IMR-90 (cell line): Measurements from ENCODE around the gene ZNRF3. TPM values are rescaled to one million over a fixed set of nuclear protein-coding genes. Genes with fewer than 3 reads are reported as not detected.

Experiments
- ATAC-seq: fragments of 200-7000 bp; cut with Tn5 transposase; 2 replicates; pipeline ENCODE4 v1.9.1; 2020; ENCODE audit warnings: low read depth, mild to moderate bottlenecking, moderate library complexity
- BruUV-seq: library from RNA; stranded (reverse); fragments of 400-500 nt; replicated peaks from 2 replicates; lab custom pipeline; 2021; lab: Mats Ljungman, UMichigan
- CTCF ChIA-PET: fragments of 300-600 bp; formaldehyde crosslinking; extraction: SDS; loops from one replicate; lab custom pipeline; 2021; ENCODE audit warnings: antibody characterized with exemption; lab: Yijun Ruan, JAX
- POLR2A ChIA-PET: fragments of 300-600 bp; sonication (Branson Sonifier 250); formaldehyde crosslinking; loops from one replicate; lab custom pipeline; 2022; ENCODE audit warnings: antibody characterized with exemption; ENCODE audit not compliant: unreplicated experiment; lab: Charles Lee
- DNase-seq: peaks from one replicate; pipeline ENCODE4 v3.0.0; 2013
- H2AFZ ChIP-seq: replicated peaks from 2 replicates; pipeline ENCODE3; 2013; ENCODE audit warnings: low read length, mild to moderate bottlenecking; ENCODE audit not compliant: poor library complexity
- H2AK5ac ChIP-seq: 2 replicates; pipeline ENCODE4 v1.6.1; 2013; ENCODE audit warnings: low read depth, low read length, inconsistent platforms
- H2AK9ac ChIP-seq: replicated peaks from 2 replicates; pipeline ENCODE3; 2013; ENCODE audit warnings: mild to moderate bottlenecking, low read depth, low read length, moderate library complexity; ENCODE audit not compliant: poor library complexity
- H2BK120ac ChIP-seq: 2 replicates; pipeline ENCODE4 v1.6.1; 2013; ENCODE audit warnings: low read depth, low read length, inconsistent platforms
- H2BK15ac ChIP-seq: 3 replicates; pipeline ENCODE4 v1.6.1; 2013; ENCODE audit warnings: low read depth, low read length, inconsistent platforms
- H2BK20ac ChIP-seq: 2 replicates; pipeline ENCODE4 v1.6.1; 2013; ENCODE audit warnings: low read depth, mild to moderate bottlenecking, inconsistent platforms, low read length, moderate library complexity
- H2BK5ac ChIP-seq: 2 replicates; pipeline ENCODE4 v1.6.1; 2013; ENCODE audit warnings: mild to moderate bottlenecking, low read depth, low read length, inconsistent platforms; ENCODE audit not compliant: poor library complexity, severe bottlenecking
- H3K14ac ChIP-seq: replicated peaks from 2 replicates; pipeline ENCODE4 v1.6.1; 2013; ENCODE audit warnings: low read depth, low read length, inconsistent platforms
- H3K18ac ChIP-seq: 2 replicates; pipeline ENCODE4 v1.6.1; 2013; ENCODE audit warnings: low read depth, low read length, control low read depth
- H3K23ac ChIP-seq: 2 replicates; pipeline ENCODE4 v1.6.1; 2013; ENCODE audit warnings: low read depth, low read length, inconsistent platforms
- H3K27ac ChIP-seq: 2 replicates; pipeline ENCODE4 v1.5.1; 2013; ENCODE audit warnings: mild to moderate bottlenecking, control low read depth, low read length; ENCODE audit not compliant: insufficient read depth
- H3K27me3 ChIP-seq: 2 replicates; pipeline ENCODE4 v1.6.1; 2013; ENCODE audit warnings: low read length; ENCODE audit not compliant: control insufficient read depth, insufficient read depth
- H3K36me3 ChIP-seq: 2 replicates; pipeline ENCODE4 v1.6.1; 2013; ENCODE audit warnings: low read length, mixed read lengths; ENCODE audit not compliant: control insufficient read depth, insufficient read depth
- H3K4ac ChIP-seq: 2 replicates; pipeline ENCODE4 v1.6.1; 2013; ENCODE audit warnings: low read depth, low read length, inconsistent platforms
- H3K4me1 ChIP-seq: 2 replicates; pipeline ENCODE4 v1.6.1; 2013; ENCODE audit warnings: low read length, mixed read lengths; ENCODE audit not compliant: control insufficient read depth, insufficient read depth
- H3K4me2 ChIP-seq: 2 replicates; pipeline ENCODE4 v1.6.1; 2013; ENCODE audit warnings: low read depth, mild to moderate bottlenecking, control low read depth, low read length, moderate library complexity
- H3K4me3 ChIP-seq: 2 replicates; pipeline ENCODE4 v1.5.1; 2013; ENCODE audit warnings: low read depth, mild to moderate bottlenecking, control low read depth, low read length, moderate library complexity; ENCODE audit not compliant: insufficient read depth
- H3K56ac ChIP-seq: 2 replicates; pipeline ENCODE4 v1.6.1; 2013; ENCODE audit warnings: low read length, inconsistent platforms; ENCODE audit not compliant: insufficient read depth; ENCODE audit errors: extremely low read depth
- H3K79me1 ChIP-seq, 2 experiments: 2 replicates each; pipeline ENCODE4 v1.6.1; 2013; ENCODE audit warnings: low read length in 2 of 2, inconsistent platforms in 1 of 2, low read depth in 1 of 2
- H3K9ac ChIP-seq: 2 replicates; pipeline ENCODE4 v1.6.1; 2013; ENCODE audit warnings: low read depth, low read length, control low read depth
- H3K9me1 ChIP-seq: 2 replicates; pipeline ENCODE4 v1.6.1; 2013; ENCODE audit warnings: low read length, inconsistent platforms; ENCODE audit not compliant: insufficient read depth
- H3K9me3 ChIP-seq: 2 replicates; pipeline ENCODE4 v1.6.1; 2013; ENCODE audit warnings: low read length; ENCODE audit not compliant: control insufficient read depth, insufficient read depth
- H4K20me1 ChIP-seq: 2 replicates; pipeline ENCODE4 v1.6.1; 2013; ENCODE audit warnings: low read length, inconsistent platforms; ENCODE audit not compliant: insufficient read depth
- H4K5ac ChIP-seq: 2 replicates; pipeline ENCODE4 v1.6.1; 2013; ENCODE audit warnings: mild to moderate bottlenecking, low read depth, low read length, control low read depth
- H4K8ac ChIP-seq, 2 experiments: 2 replicates each; pipeline ENCODE4 v1.6.1; 2013; ENCODE audit warnings: low read depth in 2 of 2, low read length in 2 of 2, control low read depth in 1 of 2, inconsistent platforms in 1 of 2
- H4K91ac ChIP-seq: 2 replicates; pipeline ENCODE4 v1.6.1; 2013; ENCODE audit warnings: low read depth, low read length, inconsistent platforms; ENCODE audit not compliant: insufficient read depth
- BHLHE40 ChIP-seq: fragments of 150-350 bp; IDR thresholded peaks from 2 replicates; pipeline ENCODE4 v1.6.1; 2016; ENCODE audit warnings: mild to moderate bottlenecking, low read depth, low read length
- CEBPB ChIP-seq: IDR thresholded peaks from 2 replicates; pipeline ENCODE4 v1.6.1; 2012; ENCODE audit warnings: low read depth, low read length, improper control_type of control experiment
- CHD1 ChIP-seq: IDR thresholded peaks from 2 replicates; pipeline ENCODE4 v1.6.1; 2012; ENCODE audit warnings: low read depth, low read length, improper control_type of control experiment
- ELK1 ChIP-seq: fragments of 150-350 bp; IDR thresholded peaks from 2 replicates; pipeline ENCODE4 v1.6.1; 2016; ENCODE audit warnings: low read depth, mild to moderate bottlenecking, low read length, moderate library complexity, borderline replicate concordance
- FOS ChIP-seq: fragments of 150-350 bp; IDR thresholded peaks from 2 replicates; pipeline ENCODE4 v1.6.1; 2016; ENCODE audit warnings: low read depth, low read length
- MAFK ChIP-seq: IDR thresholded peaks from 2 replicates; pipeline ENCODE4 v1.6.1; 2012; ENCODE audit warnings: low read depth, low read length, improper control_type of control experiment
- MXI1 ChIP-seq: IDR thresholded peaks from 2 replicates; pipeline ENCODE4 v1.6.1; 2012; ENCODE audit warnings: low read depth, mild to moderate bottlenecking, low read length, moderate library complexity, borderline replicate concordance
- NFE2L2 ChIP-seq: fragments of 150-350 bp; IDR thresholded peaks from 2 replicates; pipeline ENCODE4 v1.6.1; 2016; ENCODE audit warnings: low read depth, mild to moderate bottlenecking, low read length
- POLR2A ChIP-seq: IDR thresholded peaks from 2 replicates; pipeline ENCODE4 v1.6.1; 2012; ENCODE audit warnings: mild to moderate bottlenecking, low read depth, low read length
- RCOR1 ChIP-seq: IDR thresholded peaks from 2 replicates; pipeline ENCODE4 v1.6.1; 2012; ENCODE audit warnings: mild to moderate bottlenecking, low read length, improper control_type of control experiment; ENCODE audit not compliant: insufficient replicate concordance
- RFX5 ChIP-seq: IDR thresholded peaks from 2 replicates; pipeline ENCODE4 v1.8.0; 2012; ENCODE audit warnings: low read depth, mild to moderate bottlenecking, low read length, moderate library complexity
- SMC3 ChIP-seq: fragments of 150-350 bp; IDR thresholded peaks from 2 replicates; pipeline ENCODE4 v1.6.1; 2016; ENCODE audit warnings: low read depth, mild to moderate bottlenecking, antibody characterized with exemption, low read length, moderate library complexity
- WGBS, 2 experiments: methylation state at CpG; one replicate each; pipeline versions ENCODE4 v1.1.5 to v1.1.7; 2013; ENCODE audit warnings: missing lambda C conversion rate in 2 of 2; ENCODE audit not compliant: insufficient read length in 1 of 2; ENCODE audit errors: extremely low coverage in 2 of 2; 5-methylcytosine and 5-hydroxymethylcytosine counted together
- dilution Hi-C: fragments of 300-500 bp; cut with HindIII; formaldehyde crosslinking; loops from one replicate; pipeline ENCODE4 v1.14.3; 2018; ENCODE audit warnings: low sequenced_read_pairs; ENCODE audit not compliant: unreplicated experiment
- in situ Hi-C: fragments of 300-500 bp; cut with MboI; formaldehyde crosslinking; loops from 3 replicates; pipeline ENCODE4 v1.14.3; 2019; ENCODE audit warnings: low sequenced_read_pairs, inconsistent platforms, mixed read lengths
- intact Hi-C: fragments of 100-400 bp; cut with micrococcal nuclease; formaldehyde crosslinking; loops from 2 replicates; pipeline ENCODE4 v1.10.0; 2022
- polyA plus RNA-seq, 3 experiments: library from polyadenylated mRNA; depleted of rRNA; stranded (reverse); fragments of >200 nt; gene quantifications; 2 replicates each; pipeline ENCODE4 v1.2.3, GENCODE V29; 2012; ENCODE audit warnings: low replicate concordance in 1 of 3
- total RNA-seq: library from RNA; depleted of rRNA; stranded (reverse); fragments of >200 nt; gene quantifications from 2 replicates; pipeline ENCODE4 v1.2.3, GENCODE V29; 2012
- TF ChIP-seq, protein P1 (sequence below): conservative IDR thresholded peaks from 2 replicates; pipeline ENCODE4 v1.5.1; 2012; ENCODE audit warnings: mild to moderate bottlenecking, low read depth, low read length, improper control_type of control experiment
- TF ChIP-seq, protein P2 (sequence below): fragments of 150-350 bp; IDR thresholded peaks from 2 replicates; pipeline ENCODE4 v1.6.1; 2017; ENCODE audit warnings: mild to moderate bottlenecking, antibody characterized with exemption, low read length, low read depth

ZNRF3 gene
- total and polyA plus RNA-seq, 2 of the 4 experiments (the other 2 are of a cell fraction) = 1.4 to 2.4 TPM

- Histone ChIP-seq H2BK120ac (peak overlapping the region; percentile 91), H3K56ac (peak overlapping the region; percentile 75; the same call in 1 of the 2 replicates), H3K14ac (peak overlapping the region; percentile 44; the same call in 1 of the 2 replicates), H3K36me3 (no peaks in the 10 kb centered on the region), H3K9ac (peak overlapping the region; percentile 31; the same call in 1 of the 2 replicates), H3K4me2 (peak overlapping the region; percentile 66), H2AK9ac (peak overlapping the region; percentile 66), H3K4ac (peak overlapping the region; percentile 90), H4K5ac (peak overlapping the region; percentile 83), H2BK15ac (peak overlapping the region; percentile 12; the same call in 1 of the 3 replicates), H3K27me3 (no peaks in the 10 kb centered on the region), H3K18ac (peak overlapping the region; percentile 26), H3K9me3 (no peaks in the 10 kb centered on the region), H4K8ac (peak overlapping the region; percentile 74 to 90), H2BK20ac (peak overlapping the region; percentile 55), H4K20me1 (no peaks in the 10 kb centered on the region), H3K27ac (peak overlapping the region; percentile 87), H4K91ac (peak overlapping the region; percentile 93), H2AFZ (peak overlapping the region; percentile 90), H3K9me1 (peaks cover 16% of the 10 kb centered on the region), H3K4me1 (peaks cover 18% of the 10 kb centered on the region), H3K23ac (peak overlapping the region; percentile 75), H2AK5ac (0 out of 2 replicates have a peak overlapping the region, but pooled peaks have one; percentile 28), H3K79me1 (peaks cover 17 to 27% of the 10 kb centered on the region in 2 experiments; a peak in 3 of 4 replicates), H3K4me3 (peak overlapping the region; percentile 13; the same call in 1 of the 2 replicates), H2BK5ac (peak overlapping the region; percentile 90)
- intact Hi-C loops = loop anchor here (5.0 kb wide), 1 partner anchor 128 kb away; no protein-coding TSS in a partner anchor
- BruUV-seq = no TSS peak
- dilution Hi-C loops = no loop called here
- ChIA-PET CTCF (interaction anchor here (2.1 kb wide), 1 partner anchor 10 kb away, joined by 14 read pairs; no protein-coding TSS in a partner anchor), POLR2A (no interaction called here)
- in situ Hi-C loops = loop anchor here (10.0 kb wide), 1 partner anchor 426 kb away; no protein-coding TSS in a partner anchor
- peak; percentile 77 for DNase-seq
- peak; percentile 64 for ATAC-seq
- no CpG with 5 or more reads among the region's 32 CpGs for WGBS, 2 experiments
- no peak for TF ChIP-seq FOS
- TF ChIP-seq, protein P1, sequence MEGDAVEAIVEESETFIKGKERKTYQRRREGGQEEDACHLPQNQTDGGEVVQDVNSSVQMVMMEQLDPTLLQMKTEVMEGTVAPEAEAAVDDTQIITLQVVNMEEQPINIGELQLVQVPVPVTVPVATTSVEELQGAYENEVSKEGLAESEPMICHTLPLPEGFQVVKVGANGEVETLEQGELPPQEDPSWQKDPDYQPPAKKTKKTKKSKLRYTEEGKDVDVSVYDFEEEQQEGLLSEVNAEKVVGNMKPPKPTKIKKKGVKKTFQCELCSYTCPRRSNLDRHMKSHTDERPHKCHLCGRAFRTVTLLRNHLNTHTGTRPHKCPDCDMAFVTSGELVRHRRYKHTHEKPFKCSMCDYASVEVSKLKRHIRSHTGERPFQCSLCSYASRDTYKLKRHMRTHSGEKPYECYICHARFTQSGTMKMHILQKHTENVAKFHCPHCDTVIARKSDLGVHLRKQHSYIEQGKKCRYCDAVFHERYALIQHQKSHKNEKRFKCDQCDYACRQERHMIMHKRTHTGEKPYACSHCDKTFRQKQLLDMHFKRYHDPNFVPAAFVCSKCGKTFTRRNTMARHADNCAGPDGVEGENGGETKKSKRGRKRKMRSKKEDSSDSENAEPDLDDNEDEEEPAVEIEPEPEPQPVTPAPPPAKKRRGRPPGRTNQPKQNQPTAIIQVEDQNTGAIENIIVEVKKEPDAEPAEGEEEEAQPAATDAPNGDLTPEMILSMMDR = no peak
- no peak for TF ChIP-seq MAFK
- TF ChIP-seq NFE2L2 = no peak
- TF ChIP-seq, protein P2, sequence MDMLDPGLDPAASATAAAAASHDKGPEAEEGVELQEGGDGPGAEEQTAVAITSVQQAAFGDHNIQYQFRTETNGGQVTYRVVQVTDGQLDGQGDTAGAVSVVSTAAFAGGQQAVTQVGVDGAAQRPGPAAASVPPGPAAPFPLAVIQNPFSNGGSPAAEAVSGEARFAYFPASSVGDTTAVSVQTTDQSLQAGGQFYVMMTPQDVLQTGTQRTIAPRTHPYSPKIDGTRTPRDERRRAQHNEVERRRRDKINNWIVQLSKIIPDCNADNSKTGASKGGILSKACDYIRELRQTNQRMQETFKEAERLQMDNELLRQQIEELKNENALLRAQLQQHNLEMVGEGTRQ = no peak
- no peak for TF ChIP-seq POLR2A
- TF ChIP-seq ELK1 = no peak
- no peak for TF ChIP-seq MXI1
- no peak for TF ChIP-seq RFX5
- TF ChIP-seq RCOR1 = no peak
- TF ChIP-seq CHD1 = no peak
- TF ChIP-seq BHLHE40 = no peak
- TF ChIP-seq CEBPB = no peak
- TF ChIP-seq SMC3 = no peak
Measured at GRCh38 chr22:29030618-29031226, 147.3 kb downstream of the ZNRF3 start.
